IMR-90 (cell line): Measurements from ENCODE around the gene STPG1. TPM values are rescaled to one million over a fixed set of nuclear protein-coding genes. Genes with fewer than 3 reads are reported as not detected.
A peak's percentile ranks its signal among the peaks of the same experiment; 100 is the strongest.

Experiments used
- ATAC-seq: fragments of 200-7000 bp; cut with Tn5 transposase; 2 replicates; pipeline ENCODE4 v1.9.1; 2020; ENCODE audit warnings: low read depth, mild to moderate bottlenecking, moderate library complexity
- BruUV-seq: library from RNA; stranded (reverse); fragments of 400-500 nt; replicated peaks from 2 replicates; lab custom pipeline; 2021; lab: Mats Ljungman, UMichigan
- CTCF ChIA-PET: fragments of 300-600 bp; formaldehyde crosslinking; extraction: SDS; loops from one replicate; lab custom pipeline; 2021; ENCODE audit warnings: antibody characterized with exemption; lab: Yijun Ruan, JAX
- POLR2A ChIA-PET: fragments of 300-600 bp; sonication (Branson Sonifier 250); formaldehyde crosslinking; loops from one replicate; lab custom pipeline; 2022; ENCODE audit warnings: antibody characterized with exemption; ENCODE audit not compliant: unreplicated experiment; lab: Charles Lee
- DNase-seq: peaks from one replicate; pipeline ENCODE4 v3.0.0; 2013
- H2AFZ ChIP-seq: replicated peaks from 2 replicates; pipeline ENCODE3; 2013; ENCODE audit warnings: low read length, mild to moderate bottlenecking; ENCODE audit not compliant: poor library complexity
- H2AK5ac ChIP-seq: 2 replicates; pipeline ENCODE4 v1.6.1; 2013; ENCODE audit warnings: low read depth, low read length, inconsistent platforms
- H2AK9ac ChIP-seq: replicated peaks from 2 replicates; pipeline ENCODE3; 2013; ENCODE audit warnings: mild to moderate bottlenecking, low read depth, low read length, moderate library complexity; ENCODE audit not compliant: poor library complexity
- H2BK120ac ChIP-seq: 2 replicates; pipeline ENCODE4 v1.6.1; 2013; ENCODE audit warnings: low read depth, low read length, inconsistent platforms
- H2BK15ac ChIP-seq: 3 replicates; pipeline ENCODE4 v1.6.1; 2013; ENCODE audit warnings: low read depth, low read length, inconsistent platforms
- H2BK20ac ChIP-seq: 2 replicates; pipeline ENCODE4 v1.6.1; 2013; ENCODE audit warnings: low read depth, mild to moderate bottlenecking, inconsistent platforms, low read length, moderate library complexity
- H2BK5ac ChIP-seq: 2 replicates; pipeline ENCODE4 v1.6.1; 2013; ENCODE audit warnings: mild to moderate bottlenecking, low read depth, low read length, inconsistent platforms; ENCODE audit not compliant: poor library complexity, severe bottlenecking
- H3K14ac ChIP-seq: replicated peaks from 2 replicates; pipeline ENCODE4 v1.6.1; 2013; ENCODE audit warnings: low read depth, low read length, inconsistent platforms
- H3K18ac ChIP-seq: 2 replicates; pipeline ENCODE4 v1.6.1; 2013; ENCODE audit warnings: low read depth, low read length, control low read depth
- H3K23ac ChIP-seq: 2 replicates; pipeline ENCODE4 v1.6.1; 2013; ENCODE audit warnings: low read depth, low read length, inconsistent platforms
- H3K27ac ChIP-seq: 2 replicates; pipeline ENCODE4 v1.5.1; 2013; ENCODE audit warnings: mild to moderate bottlenecking, control low read depth, low read length; ENCODE audit not compliant: insufficient read depth
- H3K27me3 ChIP-seq: 2 replicates; pipeline ENCODE4 v1.6.1; 2013; ENCODE audit warnings: low read length; ENCODE audit not compliant: control insufficient read depth, insufficient read depth
- H3K36me3 ChIP-seq: 2 replicates; pipeline ENCODE4 v1.6.1; 2013; ENCODE audit warnings: low read length, mixed read lengths; ENCODE audit not compliant: control insufficient read depth, insufficient read depth
- H3K4ac ChIP-seq: 2 replicates; pipeline ENCODE4 v1.6.1; 2013; ENCODE audit warnings: low read depth, low read length, inconsistent platforms
- H3K4me1 ChIP-seq: 2 replicates; pipeline ENCODE4 v1.6.1; 2013; ENCODE audit warnings: low read length, mixed read lengths; ENCODE audit not compliant: control insufficient read depth, insufficient read depth
- H3K4me2 ChIP-seq: 2 replicates; pipeline ENCODE4 v1.6.1; 2013; ENCODE audit warnings: low read depth, mild to moderate bottlenecking, control low read depth, low read length, moderate library complexity
- H3K4me3 ChIP-seq: 2 replicates; pipeline ENCODE4 v1.5.1; 2013; ENCODE audit warnings: low read depth, mild to moderate bottlenecking, control low read depth, low read length, moderate library complexity; ENCODE audit not compliant: insufficient read depth
- H3K56ac ChIP-seq: 2 replicates; pipeline ENCODE4 v1.6.1; 2013; ENCODE audit warnings: low read length, inconsistent platforms; ENCODE audit not compliant: insufficient read depth; ENCODE audit errors: extremely low read depth
- H3K79me1 ChIP-seq, 2 experiments: 2 replicates each; pipeline ENCODE4 v1.6.1; 2013; ENCODE audit warnings: low read length in 2 of 2, inconsistent platforms in 1 of 2, low read depth in 1 of 2
- H3K9ac ChIP-seq: 2 replicates; pipeline ENCODE4 v1.6.1; 2013; ENCODE audit warnings: low read depth, low read length, control low read depth
- H3K9me1 ChIP-seq: 2 replicates; pipeline ENCODE4 v1.6.1; 2013; ENCODE audit warnings: low read length, inconsistent platforms; ENCODE audit not compliant: insufficient read depth
- H3K9me3 ChIP-seq: 2 replicates; pipeline ENCODE4 v1.6.1; 2013; ENCODE audit warnings: low read length; ENCODE audit not compliant: control insufficient read depth, insufficient read depth
- H4K20me1 ChIP-seq: 2 replicates; pipeline ENCODE4 v1.6.1; 2013; ENCODE audit warnings: low read length, inconsistent platforms; ENCODE audit not compliant: insufficient read depth
- H4K5ac ChIP-seq: 2 replicates; pipeline ENCODE4 v1.6.1; 2013; ENCODE audit warnings: mild to moderate bottlenecking, low read depth, low read length, control low read depth
- H4K8ac ChIP-seq, 2 experiments: 2 replicates each; pipeline ENCODE4 v1.6.1; 2013; ENCODE audit warnings: low read depth in 2 of 2, low read length in 2 of 2, control low read depth in 1 of 2, inconsistent platforms in 1 of 2
- H4K91ac ChIP-seq: 2 replicates; pipeline ENCODE4 v1.6.1; 2013; ENCODE audit warnings: low read depth, low read length, inconsistent platforms; ENCODE audit not compliant: insufficient read depth
- NFE2L2 ChIP-seq: fragments of 150-350 bp; IDR thresholded peaks from 2 replicates; pipeline ENCODE4 v1.6.1; 2016; ENCODE audit warnings: low read depth, mild to moderate bottlenecking, low read length
- RFX5 ChIP-seq: IDR thresholded peaks from 2 replicates; pipeline ENCODE4 v1.8.0; 2012; ENCODE audit warnings: low read depth, mild to moderate bottlenecking, low read length, moderate library complexity
- WGBS, 2 experiments: methylation state at CpG; one replicate each; pipeline versions ENCODE4 v1.1.5 to v1.1.7; 2013; ENCODE audit warnings: missing lambda C conversion rate in 2 of 2; ENCODE audit not compliant: insufficient read length in 1 of 2; ENCODE audit errors: extremely low coverage in 2 of 2; 5-methylcytosine and 5-hydroxymethylcytosine counted together
- dilution Hi-C: fragments of 300-500 bp; cut with HindIII; formaldehyde crosslinking; loops from one replicate; pipeline ENCODE4 v1.14.3; 2018; ENCODE audit warnings: low sequenced_read_pairs; ENCODE audit not compliant: unreplicated experiment
- in situ Hi-C: fragments of 300-500 bp; cut with MboI; formaldehyde crosslinking; loops from 3 replicates; pipeline ENCODE4 v1.14.3; 2019; ENCODE audit warnings: low sequenced_read_pairs, inconsistent platforms, mixed read lengths
- intact Hi-C: fragments of 100-400 bp; cut with micrococcal nuclease; formaldehyde crosslinking; loops from 2 replicates; pipeline ENCODE4 v1.10.0; 2022
- polyA plus RNA-seq, 3 experiments: library from polyadenylated mRNA; depleted of rRNA; stranded (reverse); fragments of >200 nt; gene quantifications; 2 replicates each; pipeline ENCODE4 v1.2.3, GENCODE V29; 2012; ENCODE audit warnings: low replicate concordance in 1 of 3
- total RNA-seq: library from RNA; depleted of rRNA; stranded (reverse); fragments of >200 nt; gene quantifications from 2 replicates; pipeline ENCODE4 v1.2.3, GENCODE V29; 2012

The STPG1 gene
- total and polyA plus RNA-seq, 2 of the 4 experiments (the other 2 are of a cell fraction), result 3.0 to 6.5 TPM

- WGBS, 2 experiments, result 20% methylated on average over 1 of the region's 6 CpGs; no CpG with 5 or more reads in 1 of the 2 experiments
- Histone ChIP-seq H3K4me2 (peak overlapping the region; percentile 23; the same call in 1 of the 2 replicates), H3K18ac (no peak overlapping the region), H3K9me3 (peaks cover 3% of the 10 kb centered on the region; the same call in 1 of the 2 replicates), H2BK120ac (peak overlapping the region; percentile 74), H4K91ac (peak overlapping the region; percentile 59), H3K14ac (peak overlapping the region; percentile 48; the same call in 1 of the 2 replicates), H2BK20ac (peak overlapping the region; percentile 53; the same call in 1 of the 2 replicates), H3K4me1 (peaks cover 2% of the 10 kb centered on the region; the same call in 1 of the 2 replicates), H3K79me1 (peaks cover 27 to 54% of the 10 kb centered on the region in 2 experiments), H4K20me1 (no peaks in the 10 kb centered on the region), H2AK9ac (peak overlapping the region; percentile 65), H2AK5ac (peak overlapping the region; percentile 84; the same call in 1 of the 2 replicates), H4K8ac (peak overlapping the region in 1 of 2 experiments; percentile 62; a peak in 2 of 4 replicates), H3K36me3 (no peaks in the 10 kb centered on the region), H3K9me1 (peaks cover 9% of the 10 kb centered on the region), H3K56ac (0 out of 2 replicates have a peak overlapping the region, but pooled peaks have one; percentile 1), H3K4ac (peak overlapping the region; percentile 70), H4K5ac (no peak overlapping the region; the same call in 1 of the 2 replicates), H3K27ac (no peak overlapping the region; the same call in 1 of the 2 replicates), H2BK5ac (peak overlapping the region; percentile 75), H3K27me3 (no peaks in the 10 kb centered on the region), H3K23ac (0 out of 2 replicates have a peak overlapping the region, but pooled peaks have one; percentile 48), H3K9ac (no peak overlapping the region), H2BK15ac (peak overlapping the region; percentile 36; the same call in 2 of the 3 replicates), H2AFZ (no peak overlapping the region), H3K4me3 (no peak overlapping the region)
- POLR2A ChIA-PET, result no interaction called here
- CTCF ChIA-PET, result interaction anchor here (0.6 kb wide), 1 partner anchor 213 kb away, joined by 3 read pairs; no protein-coding TSS in a partner anchor
- in situ Hi-C loops, result no loop called here
- no peak for TF ChIP-seq RFX5
- TF ChIP-seq NFE2L2, result peak; percentile 59
- DNase-seq (peak; percentile 25), ATAC-seq (no peak)
- dilution Hi-C loops, result no loop called here
- intact Hi-C loops, result loop anchor here (10.0 kb wide), 1 partner anchor 333 kb away; the partner anchor contains the start of gene CLIC4
- BruUV-seq, result no TSS peak
These were observed 1.6 kb downstream of the STPG1 start for GRCh38 chr1:24411963-24412362.
